ENCODE measurements around the gene PRRC1. TPM values are rescaled to one million over a fixed set of nuclear protein-coding genes. Genes with fewer than 3 reads are reported as not detected.

Gene PRRC1
- total and polyA plus RNA-seq, 11 donors = 10.3 to 37.7 (median 20.8) TPM

- H3K4me1 ChIP-seq = peaks cover 0 to 9% (median 0%) of the 10 kb centered on the region in 12 donors
- TF ChIP-seq, protein P1, sequence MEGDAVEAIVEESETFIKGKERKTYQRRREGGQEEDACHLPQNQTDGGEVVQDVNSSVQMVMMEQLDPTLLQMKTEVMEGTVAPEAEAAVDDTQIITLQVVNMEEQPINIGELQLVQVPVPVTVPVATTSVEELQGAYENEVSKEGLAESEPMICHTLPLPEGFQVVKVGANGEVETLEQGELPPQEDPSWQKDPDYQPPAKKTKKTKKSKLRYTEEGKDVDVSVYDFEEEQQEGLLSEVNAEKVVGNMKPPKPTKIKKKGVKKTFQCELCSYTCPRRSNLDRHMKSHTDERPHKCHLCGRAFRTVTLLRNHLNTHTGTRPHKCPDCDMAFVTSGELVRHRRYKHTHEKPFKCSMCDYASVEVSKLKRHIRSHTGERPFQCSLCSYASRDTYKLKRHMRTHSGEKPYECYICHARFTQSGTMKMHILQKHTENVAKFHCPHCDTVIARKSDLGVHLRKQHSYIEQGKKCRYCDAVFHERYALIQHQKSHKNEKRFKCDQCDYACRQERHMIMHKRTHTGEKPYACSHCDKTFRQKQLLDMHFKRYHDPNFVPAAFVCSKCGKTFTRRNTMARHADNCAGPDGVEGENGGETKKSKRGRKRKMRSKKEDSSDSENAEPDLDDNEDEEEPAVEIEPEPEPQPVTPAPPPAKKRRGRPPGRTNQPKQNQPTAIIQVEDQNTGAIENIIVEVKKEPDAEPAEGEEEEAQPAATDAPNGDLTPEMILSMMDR (IDR thresholded peaks at IDR 0.05) = no peak
- TF ChIP-seq POLR2A (IDR thresholded peaks at IDR 0.05) = no peak
- no peaks in the 10 kb centered on the region for H3K9me3 ChIP-seq
- 96 to 99% (median 96%) methylated on average over 2 of the region's 2 CpGs for whole genome bisulfite sequencing, 4 donors
- no peak for DNase-seq
- H3K27ac ChIP-seq = no peak overlapping the region
- intact Hi-C loops (cut with DNase I) = no loop called here
- H3K36me3 ChIP-seq = no peaks in the 10 kb centered on the region
- H3K27me3 ChIP-seq = no peaks in the 10 kb centered on the region
- no peak overlapping the region for H3K4me3 ChIP-seq
- ATAC-seq = no peak
Measured at GRCh38 chr5:127581450-127581849, 64.0 kb downstream of the PRRC1 start.

DNA sequence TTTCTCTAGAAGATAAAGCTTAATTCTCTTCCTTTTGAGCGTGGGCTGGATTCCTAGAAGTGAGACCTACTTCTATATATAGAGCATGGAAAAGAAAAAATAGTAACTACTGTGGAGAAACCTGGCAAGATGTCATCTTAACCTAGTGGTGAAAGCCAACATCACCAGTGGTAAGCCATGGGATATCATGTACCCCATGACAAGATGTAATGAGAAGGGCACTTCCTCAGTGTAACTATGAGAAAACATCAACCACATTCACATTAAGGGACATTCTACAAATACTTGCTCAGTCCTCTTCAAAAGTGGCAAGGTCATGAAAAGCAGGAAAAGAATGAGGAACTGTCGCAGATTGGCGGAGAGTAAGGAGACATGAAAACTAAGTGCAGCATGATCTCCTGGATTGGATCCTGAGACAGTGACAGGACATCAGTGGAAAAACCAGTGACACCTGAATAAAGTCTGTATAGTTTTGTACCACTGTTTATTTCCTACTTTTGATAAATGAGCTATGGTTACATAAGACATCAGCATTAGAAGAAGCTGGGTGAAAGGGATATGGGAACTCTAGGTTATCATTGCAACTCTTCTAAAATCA, 65.4 kb downstream of the PRRC1 start:
- no peak for TF ChIP-seq POLR2A (IDR thresholded peaks at IDR 0.05)
- TF ChIP-seq, protein P1 (IDR thresholded peaks at IDR 0.05) = peak in 4 of 12 donors; percentile 6 to 22 (median 16)
- peak; percentile 85 to 89 (median 87) for ATAC-seq

GRCh38 chr5:127583866-127584265, 66.4 kb downstream of the PRRC1 start:
- Histone ChIP-seq H3K4me1 (peaks cover 0 to 9% (median 0%) of the 10 kb centered on the region in 12 donors), H3K27me3 (no peaks in the 10 kb centered on the region), H3K4me3 (no peak overlapping the region), H3K9me3 (no peaks in the 10 kb centered on the region), H3K27ac (no peak overlapping the region), H3K36me3 (no peaks in the 10 kb centered on the region)
- TF ChIP-seq, protein P1 (IDR thresholded peaks at IDR 0.05) = no peak
- ATAC-seq (no peak), DNase-seq (no peak)
- 85 to 96% (median 90%) methylated on average over 1 of the region's 1 CpG for WGBS, 4 donors
- intact Hi-C loops (cut with DNase I) = no loop called here

More for the DNA sequence above, 65.4 kb downstream of the PRRC1 start:
- no peak for DNase-seq
- Histone ChIP-seq H3K27me3 (no peaks in the 10 kb centered on the region), H3K9me3 (no peaks in the 10 kb centered on the region), H3K4me1 (peaks cover 0 to 9% (median 0%) of the 10 kb centered on the region in 12 donors), H3K36me3 (no peaks in the 10 kb centered on the region), H3K27ac (no peak overlapping the region), H3K4me3 (no peak overlapping the region)
- WGBS, 4 donors = 60 to 75% (median 68%) methylated on average over 3 of the region's 3 CpGs
- intact Hi-C loops (cut with DNase I) = no loop called here

DNA sequence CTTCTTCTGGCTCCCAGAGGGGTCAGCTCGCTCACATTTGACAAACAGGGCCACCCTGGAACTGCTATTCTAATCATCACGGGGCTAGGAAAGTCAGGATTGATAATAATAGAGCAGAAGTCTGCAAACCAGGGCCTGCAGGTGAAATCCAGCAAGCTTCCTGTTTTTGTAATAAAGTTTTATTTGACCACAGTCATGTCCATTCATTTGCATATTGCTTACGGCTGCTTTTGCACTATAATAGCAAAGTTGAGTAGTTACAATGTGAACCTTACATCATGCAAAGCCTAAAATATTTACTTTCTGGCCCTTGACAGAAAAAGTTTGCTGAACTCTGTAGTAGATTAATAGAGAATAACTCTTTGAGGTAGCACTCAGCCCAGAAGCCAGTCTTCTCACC, 68.2 kb downstream of the PRRC1 start:
- no peaks in the 10 kb centered on the region for H3K27me3 ChIP-seq
- ATAC-seq = no peak
- no peaks in the 10 kb centered on the region for H3K36me3 ChIP-seq
- whole genome bisulfite sequencing, 4 donors = 63 to 68% (median 66%) methylated on average over 3 of the region's 3 CpGs
- H3K4me3 ChIP-seq = no peak overlapping the region
- TF ChIP-seq, protein P1 (IDR thresholded peaks at IDR 0.05) = no peak
- TF ChIP-seq POLR2A (IDR thresholded peaks at IDR 0.05) = no peak
- intact Hi-C loops (cut with DNase I) = no loop called here
- DNase-seq = no peak
- H3K27ac ChIP-seq = no peak overlapping the region
- H3K4me1 ChIP-seq = peaks cover 0 to 9% (median 0%) of the 10 kb centered on the region in 12 donors
- no peaks in the 10 kb centered on the region for H3K9me3 ChIP-seq

All from heart left ventricle (tissue), 16 donors.